Caco-2 (cell line): ENCODE results near the gene TCF15. TPM values are rescaled to one million over a fixed set of nuclear protein-coding genes. Genes with fewer than 3 reads are reported as not detected.

ENCODE experiments used
- BruUV-seq: library from RNA; stranded (reverse); fragments of 400-500 nt; replicated peaks from 2 replicates; lab custom pipeline; 2021; lab: Mats Ljungman, UMichigan
- CTCF ChIA-PET: fragments of 300-600 bp; sonication (Branson Sonifier 250); formaldehyde crosslinking; loops from one replicate; lab custom pipeline; 2022; ENCODE audit warnings: antibody characterized with exemption; lab: Charles Lee
- POLR2A ChIA-PET: fragments of 300-600 bp; sonication (Branson Sonifier 250); formaldehyde crosslinking; loops from one replicate; lab custom pipeline; 2022; ENCODE audit warnings: antibody characterized with exemption; lab: Charles Lee
- DNase-seq, 2 experiments: peaks; one replicate each; pipeline versions ENCODE4 v3.0.0 to v3.0.0-alpha.2; 2020 to 2022
- H3K27me3 ChIP-seq: replicated peaks from 2 replicates; pipeline ENCODE4 v1.6.0; 2011; ENCODE audit warnings: low read length; ENCODE audit not compliant: control insufficient read depth, insufficient read depth
- H3K36me3 ChIP-seq: 2 replicates; pipeline ENCODE4 v1.5.1; 2011; ENCODE audit warnings: low read length; ENCODE audit not compliant: control insufficient read depth, insufficient read depth
- H3K4me1 ChIP-seq: fragments of 250-450 bp; sonication (Bioruptor Pico); 2 replicates; pipeline ENCODE4 v1.5.1; 2020; ENCODE audit warnings: mild to moderate bottlenecking
- H3K4me3 ChIP-seq: 2 replicates; pipeline ENCODE4 v1.5.1; 2011; ENCODE audit warnings: low read depth, mild to moderate bottlenecking, control low read depth, low read length
- H3K9me3 ChIP-seq: fragments of 250-450 bp; sonication (Bioruptor Pico); 2 replicates; pipeline ENCODE4 v1.5.1; 2020; ENCODE audit warnings: mild to moderate bottlenecking, moderate library complexity
- H3K27ac Mint-ChIP-seq: one replicate; pipeline ENCODE4 v1.8.0; 2022; ENCODE audit warnings: mixed read lengths; ENCODE audit not compliant: unreplicated experiment
- H3K27me3 Mint-ChIP-seq: one replicate; pipeline ENCODE4 v1.8.0; 2022; ENCODE audit warnings: mixed read lengths; ENCODE audit not compliant: insufficient read depth, unreplicated experiment
- H3K36me3 Mint-ChIP-seq: one replicate; pipeline ENCODE4 v1.8.0; 2022; ENCODE audit warnings: mild to moderate bottlenecking, mixed read lengths; ENCODE audit not compliant: insufficient read depth, unreplicated experiment
- H3K4me1 Mint-ChIP-seq: one replicate; pipeline ENCODE4 v1.8.0; 2022; ENCODE audit warnings: low read depth, mixed read lengths; ENCODE audit not compliant: unreplicated experiment
- H3K4me3 Mint-ChIP-seq: one replicate; pipeline ENCODE4 v1.8.0; 2022; ENCODE audit warnings: mild to moderate bottlenecking, moderate library complexity, mixed read lengths; ENCODE audit not compliant: unreplicated experiment
- H3K9me3 Mint-ChIP-seq: one replicate; pipeline ENCODE4 v1.8.0; 2022; ENCODE audit warnings: mixed read lengths; ENCODE audit not compliant: unreplicated experiment
- intact Hi-C: fragments of 100-400 bp; cut with micrococcal nuclease; formaldehyde crosslinking; loops from one replicate; pipeline ENCODE4 v1.10.0; 2022; ENCODE audit not compliant: unreplicated experiment
- total RNA-seq: library from RNA; stranded (reverse); gene quantifications from 2 replicates; pipeline ENCODE4 v1.2.3, GENCODE V29; 2022
- TF ChIP-seq, protein P1 (sequence below), 2 experiments: fragments of 200-600 bp in 1 of 2; IDR thresholded peaks; 1 replicate in 1 of 2; 2 replicates in 1 of 2; pipeline versions ENCODE4 v1.5.1 to v1.8.0; 2011 to 2022; ENCODE audit warnings: antibody characterized with exemption in 1 of 2, control low read depth in 1 of 2, inconsistent platforms in 1 of 2, low read depth in 1 of 2, low read length in 1 of 2, mild to moderate bottlenecking in 1 of 2, moderate library complexity in 1 of 2; ENCODE audit not compliant: insufficient read depth in 1 of 2, severe bottlenecking in 1 of 2, unreplicated experiment in 1 of 2

The TCF15 gene
- total RNA-seq, 1 experiment from 2014 or later = not detected

DNA sequence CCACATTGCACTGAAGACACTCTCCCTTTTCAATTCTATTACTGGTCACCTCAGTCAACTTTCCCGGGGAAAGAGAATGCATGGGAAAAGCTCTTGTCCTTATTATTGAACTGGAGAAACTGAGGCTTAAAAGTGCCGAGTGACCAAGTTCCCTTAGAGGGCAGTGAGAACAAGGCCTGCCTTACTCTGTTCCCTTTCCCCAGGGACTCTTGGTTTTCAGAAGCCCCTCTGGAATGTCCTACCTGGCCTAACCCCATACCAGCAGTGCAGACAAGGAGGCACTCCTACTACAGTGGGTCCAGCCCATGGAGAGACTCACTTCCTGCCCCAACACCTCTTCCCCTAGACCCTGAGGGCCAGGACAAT is 36.7 kb upstream of the TCF15 start:
- Histone ChIP-seq H3K9me3 (no peaks in the 10 kb centered on the region), H3K27me3 (no peaks in the 10 kb centered on the region), H3K4me1 (no peaks in the 10 kb centered on the region), H3K4me3 (no peak overlapping the region), H3K36me3 (peaks cover 5% of the 10 kb centered on the region)
- H3K4me3 Mint-ChIP-seq = no peak overlapping the region
- intact Hi-C loops = loop anchor here (5.0 kb wide), 1 partner anchor 295 kb away; no protein-coding TSS in a partner anchor
- no peak for DNase-seq
- no TSS peak for BruUV-seq
- ChIA-PET POLR2A (no interaction called here), CTCF (interaction anchor here (0.6 to 2.6 kb wide), 3 partner anchors 44 to 234 kb away, joined by 3 to 42 read pairs (median 8); no protein-coding TSS in a partner anchor)
- no peaks in the 10 kb centered on the region for H3K9me3 Mint-ChIP-seq
- TF ChIP-seq, protein P1, sequence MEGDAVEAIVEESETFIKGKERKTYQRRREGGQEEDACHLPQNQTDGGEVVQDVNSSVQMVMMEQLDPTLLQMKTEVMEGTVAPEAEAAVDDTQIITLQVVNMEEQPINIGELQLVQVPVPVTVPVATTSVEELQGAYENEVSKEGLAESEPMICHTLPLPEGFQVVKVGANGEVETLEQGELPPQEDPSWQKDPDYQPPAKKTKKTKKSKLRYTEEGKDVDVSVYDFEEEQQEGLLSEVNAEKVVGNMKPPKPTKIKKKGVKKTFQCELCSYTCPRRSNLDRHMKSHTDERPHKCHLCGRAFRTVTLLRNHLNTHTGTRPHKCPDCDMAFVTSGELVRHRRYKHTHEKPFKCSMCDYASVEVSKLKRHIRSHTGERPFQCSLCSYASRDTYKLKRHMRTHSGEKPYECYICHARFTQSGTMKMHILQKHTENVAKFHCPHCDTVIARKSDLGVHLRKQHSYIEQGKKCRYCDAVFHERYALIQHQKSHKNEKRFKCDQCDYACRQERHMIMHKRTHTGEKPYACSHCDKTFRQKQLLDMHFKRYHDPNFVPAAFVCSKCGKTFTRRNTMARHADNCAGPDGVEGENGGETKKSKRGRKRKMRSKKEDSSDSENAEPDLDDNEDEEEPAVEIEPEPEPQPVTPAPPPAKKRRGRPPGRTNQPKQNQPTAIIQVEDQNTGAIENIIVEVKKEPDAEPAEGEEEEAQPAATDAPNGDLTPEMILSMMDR (IDR thresholded peaks at IDR 0.05; ENCODE audit: insufficient read depth in 1 of 2, low read depth in 1 of 2, low read length in 1 of 2, severe bottlenecking in 1 of 2, unreplicated experiment in 1 of 2) = no peak
- no peak overlapping the region for H3K27ac Mint-ChIP-seq
- peaks cover 6% of the 10 kb centered on the region for H3K4me1 Mint-ChIP-seq
- H3K36me3 Mint-ChIP-seq = peaks cover 41% of the 10 kb centered on the region
- no peaks in the 10 kb centered on the region for H3K27me3 Mint-ChIP-seq

DNA sequence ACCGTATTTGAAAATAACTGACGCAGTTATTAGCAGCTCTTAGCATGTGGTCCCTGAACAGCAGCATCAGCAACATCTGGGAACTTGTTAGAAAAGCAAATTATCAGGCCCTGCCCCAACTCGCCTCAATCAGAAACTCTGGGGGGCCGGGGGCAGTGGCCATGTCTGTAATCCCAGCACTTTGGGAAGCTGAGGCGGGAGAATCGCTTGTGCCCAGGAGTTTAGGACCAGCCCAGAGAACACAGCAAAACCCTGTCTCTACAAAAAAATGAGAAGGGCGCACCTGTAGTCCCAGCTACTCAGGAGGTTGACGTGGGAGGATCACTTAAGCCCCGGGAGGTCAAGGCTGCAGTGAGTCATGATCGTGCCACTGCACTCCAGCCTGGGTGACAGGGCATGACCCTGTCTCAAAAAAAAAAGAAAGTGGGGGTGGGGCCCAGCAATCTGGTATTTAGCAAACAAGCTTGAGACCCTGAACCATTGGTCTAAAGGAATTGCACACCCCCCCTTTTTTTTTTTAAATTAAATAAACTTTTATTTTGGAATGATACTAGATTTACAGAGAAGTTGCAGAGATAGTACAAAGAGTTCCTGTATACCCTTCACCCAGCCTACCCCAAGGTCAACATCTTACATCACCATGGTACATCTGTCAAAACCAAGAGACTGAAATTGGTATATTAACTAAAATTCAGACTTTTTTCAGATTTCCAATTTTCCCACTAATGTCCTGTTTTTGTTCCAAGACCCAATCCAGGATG is 36.2 kb upstream of the TCF15 start:
- Histone ChIP-seq H3K4me1 (no peaks in the 10 kb centered on the region), H3K27me3 (no peaks in the 10 kb centered on the region), H3K4me3 (no peak overlapping the region), H3K9me3 (no peaks in the 10 kb centered on the region), H3K36me3 (peaks cover 5% of the 10 kb centered on the region)
- DNase-seq = no peak
- Mint-ChIP-seq H3K36me3 (peaks cover 41% of the 10 kb centered on the region), H3K27me3 (no peaks in the 10 kb centered on the region), H3K9me3 (no peaks in the 10 kb centered on the region), H3K27ac (no peak overlapping the region), H3K4me1 (peaks cover under 1% of the 10 kb centered on the region), H3K4me3 (no peak overlapping the region)
- CTCF ChIA-PET = interaction anchor here (0.6 to 3.2 kb wide), 22 partner anchors 9 to 234 kb away, joined by 3 to 46 read pairs (median 7); partner anchors contain the start of gene CSNK2A1
- no TSS peak for BruUV-seq
- POLR2A ChIA-PET = no interaction called here
- intact Hi-C loops = loop anchor here (5.0 kb wide), 1 partner anchor 294 kb away; no protein-coding TSS in a partner anchor
- TF ChIP-seq, protein P1 (IDR thresholded peaks at IDR 0.05; ENCODE audit: insufficient read depth in 1 of 2, low read depth in 1 of 2, low read length in 1 of 2, severe bottlenecking in 1 of 2, unreplicated experiment in 1 of 2) = no peak

DNA sequence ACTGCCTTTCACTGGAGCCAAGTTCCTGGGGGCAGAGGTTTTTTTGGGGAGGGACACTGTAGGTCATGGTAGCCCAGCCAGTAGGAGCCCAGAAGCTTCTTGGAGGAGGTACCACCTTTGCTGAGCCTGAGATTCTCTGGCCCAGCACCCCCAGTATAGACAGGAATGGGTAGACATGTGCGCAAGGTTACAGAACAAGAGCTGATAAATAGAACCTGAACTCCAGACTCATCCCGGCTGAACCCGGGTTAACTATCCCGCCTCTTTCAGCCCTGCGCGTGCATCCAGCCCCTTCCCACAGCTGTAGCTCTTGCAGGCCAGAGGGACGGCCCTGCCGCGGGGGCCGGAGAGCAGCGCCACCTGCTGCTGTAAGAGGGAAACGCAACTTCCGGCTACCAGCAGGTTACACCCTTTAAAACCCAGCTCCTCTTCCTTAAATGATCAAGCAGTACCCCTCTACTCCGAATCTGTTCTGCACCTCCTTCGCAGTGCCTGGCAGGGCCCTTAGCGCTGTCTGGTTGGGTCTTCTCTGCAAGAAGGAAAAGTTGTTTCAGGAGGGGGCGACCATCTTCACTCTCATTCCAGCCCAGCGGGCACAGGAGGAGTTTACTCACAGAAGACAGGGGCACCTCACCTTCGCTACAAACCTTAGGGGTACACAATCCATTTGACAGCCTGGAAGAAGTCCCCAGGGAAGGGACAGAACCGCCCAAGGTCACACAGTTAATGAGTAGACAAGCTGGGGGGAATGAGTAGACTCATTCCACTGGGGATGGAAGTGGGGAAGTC is 35.4 kb upstream of the TCF15 start:
- Histone ChIP-seq H3K9me3 (no peaks in the 10 kb centered on the region), H3K4me3 (no peak overlapping the region), H3K27me3 (no peaks in the 10 kb centered on the region), H3K4me1 (no peaks in the 10 kb centered on the region), H3K36me3 (peaks cover 5% of the 10 kb centered on the region)
- H3K36me3 Mint-ChIP-seq = peaks cover 41% of the 10 kb centered on the region
- ChIA-PET POLR2A (no interaction called here), CTCF (interaction anchor here (0.5 to 3.2 kb wide), 29 partner anchors 8 to 265 kb away, joined by 3 to 46 read pairs (median 5); partner anchors contain the start of genes CSNK2A1, SLC52A3 and TRIB3)
- no TSS peak for BruUV-seq
- H3K27me3 Mint-ChIP-seq = no peaks in the 10 kb centered on the region
- intact Hi-C loops = loop anchor here (1.0 to 5.0 kb wide), 4 partner anchors 42 to 293 kb away; no protein-coding TSS in a partner anchor
- TF ChIP-seq, protein P1 (IDR thresholded peaks at IDR 0.05; ENCODE audit: insufficient read depth in 1 of 2, low read depth in 1 of 2, low read length in 1 of 2, severe bottlenecking in 1 of 2, unreplicated experiment in 1 of 2) = peak; percentile 95 to 97
- H3K4me3 Mint-ChIP-seq = no peak overlapping the region
- DNase-seq = peak; percentile 78 to 89
- no peaks in the 10 kb centered on the region for H3K4me1 Mint-ChIP-seq
- no peaks in the 10 kb centered on the region for H3K9me3 Mint-ChIP-seq
- H3K27ac Mint-ChIP-seq = no peak overlapping the region
